HL-60/S4 (cell line): ENCODE data around the gene ATP5MG.

Experiments used
- in situ Hi-C: fragments of 300-500 bp; cut with MboI; formaldehyde crosslinking; loops from 2 replicates; pipeline ENCODE4 v1.14.3; 2022; ENCODE audit warnings: low sequenced_read_pairs

The ATP5MG gene

DNA sequence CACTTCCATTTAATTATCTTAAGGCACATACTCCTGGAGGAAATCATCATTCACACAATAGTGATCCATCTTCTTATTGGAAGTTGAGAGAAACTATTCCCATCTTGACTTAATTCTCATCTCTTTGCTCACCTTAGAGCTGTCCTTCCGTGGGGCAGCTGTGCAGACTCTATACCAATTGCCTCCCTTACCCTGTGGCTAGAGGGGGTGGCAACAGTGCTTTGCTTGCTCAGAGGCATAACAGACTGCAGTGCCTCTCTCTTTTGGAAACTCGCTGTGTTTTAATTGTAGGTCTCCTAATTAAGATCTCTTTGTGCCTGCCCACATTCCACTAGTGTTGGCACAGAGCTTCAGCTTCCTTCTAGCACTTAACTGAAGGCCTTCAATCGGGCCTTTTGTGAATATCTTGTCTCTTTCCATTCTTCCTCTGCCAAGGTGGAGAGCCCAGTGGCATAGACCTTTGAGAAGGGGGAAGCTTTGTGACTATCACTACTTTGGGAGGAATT lies 40.4 kb downstream of the ATP5MG start:
- in situ Hi-C loops = no loop called here

DNA sequence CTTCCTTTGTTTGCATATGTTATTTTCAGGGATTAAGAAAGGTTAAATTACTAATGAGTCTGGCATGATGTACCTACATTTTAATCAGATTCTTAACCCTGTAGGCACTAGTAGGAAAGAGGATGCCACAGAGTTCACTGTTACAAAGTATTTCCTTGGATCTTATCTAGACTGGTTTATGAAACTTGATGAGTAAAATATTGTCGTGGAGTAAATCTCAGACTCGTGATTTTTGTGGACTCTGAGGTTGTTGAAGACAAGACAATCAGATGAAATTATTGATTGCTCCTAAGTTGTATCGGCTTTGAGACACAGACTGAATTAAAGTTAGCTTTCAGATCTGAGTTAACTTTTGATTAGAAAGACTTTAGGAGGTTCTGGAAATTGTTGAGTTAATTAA lies 40.9 kb downstream of the ATP5MG start:
- in situ Hi-C loops = no loop called here

DNA sequence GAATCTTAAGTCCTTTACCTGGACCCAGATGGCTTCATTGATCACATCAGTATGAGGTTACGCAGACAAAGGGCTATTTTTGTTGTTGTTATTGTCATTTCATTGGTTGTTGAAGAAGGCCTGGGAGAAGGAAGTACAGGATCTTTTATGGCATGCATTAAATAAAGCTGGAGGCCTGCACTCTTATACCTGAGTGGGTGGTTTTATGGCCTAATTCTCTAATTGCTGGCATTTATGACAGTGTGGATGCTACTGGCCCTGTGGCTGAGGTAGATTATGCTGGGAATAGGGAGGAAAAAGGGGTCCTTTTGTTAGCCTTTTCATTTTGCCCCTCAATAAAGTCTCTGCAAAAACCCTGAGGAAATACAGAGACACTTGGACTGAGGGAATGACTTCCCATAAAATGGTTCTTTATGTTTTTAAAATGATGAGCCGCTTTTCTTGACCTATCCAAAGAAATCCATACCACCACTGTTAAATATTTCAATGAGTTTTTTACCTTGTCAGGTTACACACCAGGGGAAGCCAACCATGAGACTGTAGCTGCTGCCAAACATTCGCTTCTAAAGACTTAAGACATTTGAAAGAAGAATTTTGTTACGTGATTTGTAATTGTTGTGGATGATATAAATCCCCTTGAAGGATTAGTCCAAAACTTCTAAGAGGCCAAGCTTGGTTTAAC lies 41.6 kb downstream of the ATP5MG start:
- in situ Hi-C loops = no loop called here

DNA sequence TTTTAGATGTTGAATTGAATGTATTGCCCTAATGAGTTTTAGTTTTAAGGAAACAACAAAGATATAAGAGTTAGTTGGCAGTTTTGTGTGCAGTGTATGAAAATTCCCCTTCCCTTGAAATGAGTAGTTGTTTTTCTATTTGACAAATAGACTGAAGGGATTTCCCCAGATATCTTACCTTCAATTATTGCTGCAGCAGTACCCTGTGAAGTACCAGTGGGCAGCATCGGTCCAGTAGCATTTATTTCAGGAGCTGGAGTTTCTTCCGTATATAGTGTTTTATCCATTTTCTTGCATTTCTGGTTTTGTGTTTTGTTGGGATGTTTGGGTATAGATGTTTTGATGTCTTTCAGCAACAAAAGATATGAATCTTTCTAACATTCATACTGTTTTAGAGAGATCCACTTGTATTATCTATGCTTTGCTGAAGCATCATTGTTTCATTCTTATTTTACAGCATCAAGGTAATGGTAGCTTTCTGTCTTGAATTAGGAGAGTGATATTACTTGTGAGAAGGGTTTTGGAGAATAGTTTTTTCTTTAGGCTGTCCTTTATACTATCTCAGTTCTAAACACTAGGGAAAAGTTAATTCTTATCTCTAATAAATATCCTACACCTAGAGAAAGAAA lies 42.3 kb downstream of the ATP5MG start:
- in situ Hi-C loops = no loop called here

DNA sequence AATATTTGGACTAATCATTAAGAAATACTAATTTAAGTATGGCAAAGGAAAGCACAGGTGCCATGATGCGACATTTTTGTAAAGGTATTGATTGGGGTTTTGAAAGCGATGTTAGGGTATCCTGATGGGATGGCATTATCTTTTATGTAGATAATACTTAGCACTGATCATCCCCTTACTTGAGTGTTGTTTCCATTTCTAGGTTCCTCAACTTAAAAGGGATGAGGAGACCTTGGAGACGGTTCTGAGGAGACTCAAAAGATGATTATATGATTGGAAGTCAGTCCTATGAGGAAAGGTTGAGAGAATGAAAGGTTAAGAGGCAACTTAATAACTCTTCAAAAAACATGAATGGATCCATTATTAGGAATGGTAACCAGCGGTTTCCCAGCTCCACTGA lies 46.0 kb downstream of the ATP5MG start:
- in situ Hi-C loops = no loop called here

DNA sequence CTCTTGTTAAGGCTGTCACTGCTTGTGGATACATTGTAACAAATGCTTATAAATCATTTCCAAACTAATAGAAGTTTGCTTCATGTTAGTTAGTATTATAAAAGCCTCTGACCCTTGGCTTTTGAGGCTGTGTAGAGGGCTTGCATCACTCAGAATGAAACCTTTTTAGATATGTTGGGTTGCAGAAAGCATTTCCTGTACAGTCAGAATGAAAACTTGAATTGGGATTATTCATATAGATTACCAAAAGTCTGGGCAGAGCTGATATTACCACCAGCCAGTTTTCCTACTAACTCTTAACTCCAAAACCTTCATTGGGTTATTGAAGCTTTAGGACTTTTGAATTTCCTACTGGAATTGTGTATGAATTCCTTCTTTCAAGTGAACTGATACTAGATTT lies 46.9 kb downstream of the ATP5MG start:
- in situ Hi-C loops = no loop called here

DNA sequence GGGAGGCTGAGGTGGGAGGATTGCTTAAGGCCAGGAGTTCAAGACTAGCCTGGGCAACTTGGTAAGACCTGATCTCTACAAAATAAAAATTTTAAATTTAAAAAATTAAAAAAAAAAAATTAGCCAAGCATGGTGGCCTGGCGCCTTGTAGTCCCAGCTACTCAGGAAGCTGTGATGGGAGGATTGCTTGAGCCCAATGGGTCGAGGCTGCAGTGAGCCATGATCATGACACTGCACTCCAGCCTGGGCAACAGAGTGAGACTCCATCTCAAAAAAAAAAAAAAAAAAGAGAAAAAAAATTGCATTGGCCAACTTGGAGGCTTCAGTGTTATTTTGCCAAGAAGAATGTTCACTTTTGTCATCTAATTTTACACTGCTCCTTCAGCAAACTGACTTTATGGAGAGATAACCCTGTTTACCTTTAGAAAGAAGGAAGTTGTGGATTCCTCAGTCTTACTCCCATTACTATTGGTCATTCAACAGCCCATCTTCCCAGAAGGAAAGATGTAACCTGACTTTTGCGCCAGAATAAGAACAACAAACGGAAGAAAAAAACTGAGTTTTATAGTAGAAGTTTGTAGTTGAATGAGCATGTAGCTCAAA lies 48.0 kb downstream of the ATP5MG start:
- in situ Hi-C loops = no loop called here

DNA sequence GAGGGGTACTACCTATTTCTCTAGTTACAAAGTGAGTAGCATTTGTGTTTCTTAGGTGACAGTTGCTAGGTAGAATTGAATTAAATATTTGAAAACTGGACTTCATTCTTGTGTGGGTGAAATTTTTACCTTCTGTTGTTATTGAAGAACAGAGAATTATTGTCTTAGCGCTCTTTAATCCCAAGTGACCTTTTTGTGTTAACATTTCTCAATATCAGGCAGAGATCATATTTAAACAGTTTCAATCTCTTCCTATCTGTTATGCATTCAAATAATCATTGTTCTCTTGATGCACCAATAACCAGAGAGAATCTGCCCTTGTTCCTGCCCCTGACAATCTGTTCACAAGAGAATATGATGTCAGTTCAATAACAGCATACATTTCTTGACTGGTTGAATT lies 49.0 kb downstream of the ATP5MG start:
- in situ Hi-C loops = no loop called here
